Fibroblast of the conjunctiva (primary cell): ENCODE results near the gene PCDHA3.
"Not testable (repeated sequence)": the region's sequence is repeated elsewhere in the genome, so short reads cannot be mapped to it uniquely, and the experiment has no call there.

Experiments
- DNase-seq: peaks from one replicate; pipeline ENCODE4 v3.0.0-alpha.2; 2010; ENCODE audit warnings: low read depth

PCDHA3 gene

DNA sequence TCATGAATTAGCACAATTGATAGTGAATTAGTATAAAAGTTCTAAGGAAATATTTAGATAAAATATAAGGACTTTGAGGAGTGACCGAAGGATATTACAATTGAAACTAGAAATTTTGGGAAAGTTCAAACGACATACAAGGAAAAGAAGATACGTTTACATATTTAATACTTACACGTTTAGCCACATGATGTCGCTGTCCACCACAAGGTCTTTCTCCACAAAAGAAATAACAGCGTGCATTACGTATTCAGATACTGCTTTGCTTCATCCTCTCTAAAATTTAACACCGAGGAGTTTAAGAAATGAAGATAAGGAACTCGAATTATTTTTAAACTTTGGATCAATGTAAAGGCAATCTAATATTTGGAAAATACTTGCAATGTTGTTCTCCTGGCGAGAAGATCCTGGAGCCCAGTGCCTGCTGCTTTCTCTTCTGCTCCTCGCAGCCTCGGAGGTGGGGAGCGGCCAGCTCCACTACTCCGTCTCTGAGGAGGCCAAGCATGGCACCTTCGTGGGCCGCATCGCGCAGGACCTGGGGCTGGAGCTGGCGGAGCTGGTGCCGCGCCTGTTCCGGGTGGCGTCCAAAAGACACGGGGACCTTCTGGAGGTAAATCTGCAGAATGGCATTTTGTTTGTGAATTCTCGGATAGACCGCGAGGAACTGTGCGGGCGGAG lies at the start of gene PCDHA3:
TSS of gene PCDHA3 (plus strand) at position 242 of the 678 bp plus-strand sequence.
- DNase-seq = peak; percentile 5

DNA sequence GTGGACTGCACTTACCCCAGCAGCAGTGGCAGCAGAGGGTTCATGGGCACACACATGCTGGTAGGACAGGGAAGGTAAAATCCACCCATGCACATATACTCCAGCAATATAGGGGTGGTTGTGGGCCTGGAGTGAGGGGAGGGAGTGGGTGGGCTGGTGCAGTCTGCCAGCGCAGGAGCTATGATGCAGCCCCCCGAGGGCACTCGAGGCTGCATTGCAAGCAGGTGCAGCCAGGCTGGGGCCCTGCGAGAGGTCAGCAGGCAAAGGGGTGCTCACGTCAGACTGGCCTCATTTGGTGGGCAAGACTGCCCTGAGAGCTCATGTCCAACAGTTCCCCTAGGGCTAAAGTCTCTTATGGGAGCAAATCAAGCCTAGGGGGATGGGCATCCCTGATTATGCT lies 47.3 kb upstream of the PCDHA3 start:
- no peak for DNase-seq

DNA sequence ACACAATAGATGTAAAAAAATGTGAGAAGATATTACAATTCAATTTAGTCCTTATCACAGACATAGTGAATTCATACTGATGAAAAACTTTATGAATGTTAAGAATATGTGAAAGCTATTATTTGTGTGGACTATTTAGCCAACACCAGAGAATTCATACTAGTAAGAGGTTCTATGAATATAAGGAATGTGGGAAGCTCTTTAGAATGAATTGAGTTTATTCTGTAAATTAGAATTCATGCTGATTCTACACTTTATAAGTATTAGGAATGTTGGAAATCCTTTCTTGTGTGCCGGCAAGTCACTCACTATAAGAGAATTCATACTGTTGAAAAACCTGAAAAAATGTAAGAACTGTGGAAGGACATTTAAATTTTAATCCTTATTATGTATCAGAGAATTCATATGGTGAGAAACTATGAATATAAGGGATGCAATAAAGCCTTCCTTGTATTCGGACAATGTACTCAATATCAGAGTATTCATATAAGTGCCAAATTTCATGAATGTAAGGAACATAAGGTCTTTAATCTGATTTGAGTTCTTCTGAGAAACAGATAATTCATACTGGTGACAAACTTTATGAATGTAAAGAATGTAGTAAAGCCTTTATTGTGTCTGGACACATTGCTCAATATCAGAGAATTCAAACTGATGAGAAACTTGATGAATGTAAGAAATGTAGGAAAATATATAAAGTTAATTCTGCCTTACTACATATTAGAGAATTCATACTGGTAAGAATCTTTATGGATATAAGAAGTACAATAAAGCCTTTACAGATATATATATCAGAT lies 36.5 kb upstream of the PCDHA3 start:
- no peak for DNase-seq

DNA sequence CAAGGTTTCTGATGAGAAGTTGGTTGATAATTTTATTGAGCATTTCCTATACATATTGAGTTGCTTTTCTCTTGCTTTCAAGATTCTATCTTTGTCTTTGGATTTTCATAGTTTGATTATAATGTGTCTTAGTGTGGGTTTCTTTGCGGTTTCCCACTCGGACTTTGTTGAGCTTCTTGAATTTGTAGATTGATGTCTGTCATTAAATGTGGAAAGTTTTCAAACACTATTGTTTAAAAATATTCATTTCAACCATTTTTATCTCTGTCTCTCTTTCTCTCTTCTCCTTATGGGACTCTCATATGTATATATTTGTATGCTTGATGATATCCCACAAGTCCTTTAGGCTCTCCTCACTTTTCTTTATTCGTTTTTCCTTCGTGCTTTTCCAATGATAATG lies 33.4 kb upstream of the PCDHA3 start:
- DNase-seq = no peak

DNA sequence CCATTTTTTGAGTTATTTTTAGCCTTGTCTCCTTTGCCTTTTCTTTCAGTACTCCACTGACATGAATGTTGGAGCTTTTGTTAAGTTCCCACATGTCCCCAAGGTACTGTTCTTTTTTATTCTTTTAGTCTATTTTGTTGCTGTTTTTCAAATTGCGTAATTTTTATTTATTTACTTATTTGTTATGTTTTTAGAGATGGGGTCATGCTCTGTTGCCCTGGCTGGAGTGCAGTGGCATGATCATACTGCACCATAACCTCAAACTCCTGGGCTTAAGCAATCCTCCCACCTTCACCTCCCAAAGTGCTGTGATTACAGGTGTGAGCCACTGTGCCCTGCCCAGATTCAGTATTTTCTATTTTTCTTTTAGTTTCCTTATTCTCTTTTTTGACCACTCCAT lies 20.3 kb upstream of the PCDHA3 start:
- DNase-seq = no peak

DNA sequence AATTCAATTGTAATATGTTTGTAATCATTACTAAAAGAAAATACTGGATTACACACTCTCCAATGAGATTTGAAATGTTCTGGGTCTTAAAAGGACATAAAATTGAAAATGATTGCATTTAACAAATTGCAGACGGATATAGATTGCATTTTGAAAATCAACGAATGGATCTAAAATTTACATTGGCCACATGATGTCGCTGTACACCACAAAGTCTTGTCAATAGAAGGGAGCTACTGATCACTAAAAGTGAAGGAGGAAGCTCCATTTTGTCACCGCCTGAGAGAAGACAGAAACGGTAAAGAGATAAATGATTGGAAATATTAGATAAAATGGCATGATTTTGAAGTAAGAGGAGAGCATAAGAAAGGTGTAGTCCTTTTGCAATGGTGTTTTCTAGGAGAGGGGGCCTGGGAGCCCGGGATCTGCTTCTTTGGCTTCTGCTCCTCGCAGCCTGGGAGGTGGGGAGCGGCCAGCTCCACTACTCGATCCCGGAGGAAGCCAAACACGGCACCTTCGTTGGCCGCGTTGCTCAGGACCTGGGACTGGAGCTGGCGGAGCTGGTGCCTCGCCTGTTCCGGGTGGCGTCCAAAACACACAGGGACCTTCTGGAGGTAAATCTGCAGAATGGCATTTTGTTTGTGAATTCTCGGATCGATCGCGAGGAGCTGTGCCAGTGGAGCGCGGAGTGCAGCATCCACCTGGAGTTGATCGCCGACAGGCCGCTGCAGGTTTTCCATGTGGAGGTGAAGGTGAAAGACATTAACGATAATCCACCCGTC lies 14.8 kb upstream of the PCDHA3 start, which contains the start of gene PCDHA1:
TSS of gene PCDHA1 (plus strand) at position 236 of the 782 bp plus-strand sequence.
- no peak for DNase-seq

DNA sequence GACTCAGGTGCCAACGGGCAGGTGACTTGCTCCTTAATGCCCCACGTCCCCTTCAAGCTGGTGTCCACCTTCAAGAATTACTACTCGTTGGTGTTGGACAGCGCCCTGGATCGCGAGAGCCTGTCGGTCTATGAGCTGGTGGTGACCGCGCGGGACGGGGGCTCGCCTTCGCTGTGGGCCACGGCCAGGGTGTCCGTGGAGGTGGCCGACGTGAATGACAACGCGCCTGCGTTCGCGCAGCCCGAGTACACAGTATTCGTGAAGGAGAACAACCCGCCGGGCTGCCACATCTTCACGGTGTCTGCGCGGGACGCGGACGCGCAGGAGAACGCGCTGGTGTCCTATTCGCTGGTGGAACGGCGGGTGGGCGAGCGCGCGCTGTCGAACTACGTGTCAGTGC lies 13.4 kb upstream of the PCDHA3 start:
- DNase-seq = not testable (repeated sequence)

DNA sequence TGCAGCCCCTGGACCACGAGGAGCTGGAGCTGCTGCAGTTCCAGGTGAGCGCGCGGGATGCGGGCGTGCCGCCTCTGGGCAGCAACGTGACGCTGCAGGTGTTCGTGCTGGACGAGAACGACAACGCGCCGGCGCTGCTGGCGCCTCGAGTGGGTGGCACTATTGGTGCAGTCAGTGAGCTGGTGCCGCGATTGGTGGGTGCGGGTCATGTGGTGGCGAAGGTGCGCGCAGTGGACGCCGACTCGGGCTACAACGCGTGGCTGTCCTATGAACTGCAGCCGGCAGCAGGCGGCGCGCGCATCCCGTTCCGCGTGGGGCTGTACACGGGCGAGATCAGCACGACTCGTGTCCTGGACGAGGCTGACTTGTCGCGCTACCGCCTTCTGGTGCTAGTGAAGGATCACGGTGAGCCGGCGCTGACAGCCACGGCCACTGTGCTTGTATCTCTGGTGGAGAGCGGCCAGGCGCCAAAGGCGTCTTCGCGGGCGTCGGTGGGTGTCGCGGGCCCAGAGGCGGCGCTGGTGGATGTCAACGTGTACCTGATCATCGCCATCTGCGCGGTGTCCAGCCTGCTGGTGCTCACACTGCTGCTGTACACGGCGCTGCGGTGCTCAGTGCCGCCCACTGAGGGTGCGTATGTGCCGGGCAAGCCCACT lies 12.9 kb upstream of the PCDHA3 start:
- DNase-seq = not testable (repeated sequence)

DNA sequence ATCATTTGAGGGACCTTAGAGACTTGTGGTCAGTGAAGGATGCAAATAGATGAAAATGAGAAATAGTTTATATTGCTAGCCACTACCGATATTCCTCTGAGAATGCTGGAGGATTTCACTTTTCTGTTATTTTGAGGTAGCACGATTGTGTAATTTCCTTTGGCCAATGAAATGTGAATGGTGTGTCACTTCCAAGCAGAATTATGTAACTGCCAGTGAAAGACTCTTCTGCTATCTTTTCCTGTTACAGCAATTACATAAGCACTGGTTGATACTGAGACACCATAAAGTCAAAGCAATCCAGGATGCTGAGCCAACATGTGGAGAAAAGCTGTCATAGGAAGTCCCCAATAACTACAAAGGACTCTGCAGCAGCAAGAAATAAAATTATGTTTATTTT lies 9.8 kb upstream of the PCDHA3 start:
- no peak for DNase-seq

DNA sequence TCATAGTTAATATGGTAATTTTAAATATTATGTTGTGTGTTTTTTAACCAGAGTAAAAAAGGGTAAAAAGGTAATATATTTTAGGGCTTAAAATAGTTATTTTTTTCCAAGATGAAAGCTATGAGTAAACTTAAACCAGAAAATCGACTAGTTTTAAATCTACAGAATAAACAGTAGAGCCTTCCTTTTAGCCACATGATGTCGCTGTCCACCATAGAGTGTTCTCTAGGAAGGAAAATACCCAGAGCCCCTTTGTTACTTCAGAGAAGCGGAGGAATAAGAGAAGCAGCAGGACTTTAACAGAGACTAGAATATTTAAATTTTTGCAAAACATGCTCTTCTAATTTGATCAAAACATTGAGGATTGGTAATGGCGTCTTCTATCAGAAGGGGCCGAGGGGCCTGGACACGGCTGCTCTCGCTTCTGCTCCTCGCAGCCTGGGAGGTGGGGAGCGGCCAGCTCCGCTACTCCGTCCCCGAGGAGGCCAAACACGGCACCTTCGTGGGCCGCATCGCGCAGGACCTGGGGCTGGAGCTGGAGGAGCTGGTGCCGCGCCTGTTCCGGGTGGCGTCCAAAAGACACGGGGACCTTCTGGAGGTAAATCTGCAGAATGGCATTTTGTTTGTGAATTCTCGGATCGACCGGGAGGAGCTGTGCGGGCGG lies 6.1 kb upstream of the PCDHA3 start, which contains the start of gene PCDHA2:
TSS of gene PCDHA2 (plus strand) at position 258 of the 664 bp plus-strand sequence.
- DNase-seq = no peak

DNA sequence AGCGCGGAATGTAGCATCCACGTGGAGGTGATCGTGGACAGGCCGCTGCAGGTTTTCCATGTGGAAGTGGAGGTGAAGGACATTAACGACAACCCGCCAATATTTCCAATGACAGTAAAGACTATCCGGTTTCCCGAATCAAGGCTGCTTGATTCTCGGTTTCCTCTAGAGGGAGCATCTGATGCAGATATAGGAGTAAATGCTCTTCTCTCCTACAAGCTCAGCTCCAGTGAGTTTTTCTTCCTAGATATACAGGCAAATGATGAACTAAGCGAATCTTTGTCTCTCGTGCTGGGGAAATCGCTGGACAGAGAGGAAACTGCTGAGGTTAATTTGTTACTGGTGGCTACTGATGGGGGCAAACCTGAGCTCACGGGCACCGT lies 5.6 kb upstream of the PCDHA3 start:
- DNase-seq = no peak

DNA sequence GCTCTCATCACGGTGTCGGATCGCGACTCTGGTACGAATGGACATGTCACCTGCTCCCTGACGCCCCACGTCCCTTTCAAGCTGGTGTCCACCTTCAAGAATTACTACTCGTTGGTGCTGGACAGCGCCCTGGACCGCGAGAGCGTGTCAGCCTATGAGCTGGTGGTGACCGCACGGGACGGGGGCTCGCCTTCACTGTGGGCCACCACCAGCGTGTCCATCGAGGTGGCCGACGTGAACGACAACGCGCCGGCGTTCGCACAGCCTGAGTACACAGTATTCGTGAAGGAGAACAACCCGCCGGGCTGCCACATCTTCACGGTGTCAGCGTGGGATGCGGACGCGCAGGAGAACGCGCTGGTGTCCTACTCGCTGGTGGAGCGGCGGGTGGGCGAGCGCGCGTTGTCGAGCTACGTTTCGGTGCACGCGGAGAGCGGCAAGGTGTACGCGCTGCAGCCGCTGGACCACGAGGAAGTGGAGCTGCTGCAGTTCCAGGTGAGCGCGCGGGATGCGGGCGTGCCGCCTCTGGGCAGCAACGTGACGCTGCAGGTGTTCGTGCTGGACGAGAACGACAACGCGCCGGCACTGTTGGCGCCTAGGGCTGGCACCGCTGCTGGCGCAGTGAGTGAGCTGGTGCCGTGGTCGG lies 4.7 kb upstream of the PCDHA3 start:
- DNase-seq = not testable (repeated sequence)

DNA sequence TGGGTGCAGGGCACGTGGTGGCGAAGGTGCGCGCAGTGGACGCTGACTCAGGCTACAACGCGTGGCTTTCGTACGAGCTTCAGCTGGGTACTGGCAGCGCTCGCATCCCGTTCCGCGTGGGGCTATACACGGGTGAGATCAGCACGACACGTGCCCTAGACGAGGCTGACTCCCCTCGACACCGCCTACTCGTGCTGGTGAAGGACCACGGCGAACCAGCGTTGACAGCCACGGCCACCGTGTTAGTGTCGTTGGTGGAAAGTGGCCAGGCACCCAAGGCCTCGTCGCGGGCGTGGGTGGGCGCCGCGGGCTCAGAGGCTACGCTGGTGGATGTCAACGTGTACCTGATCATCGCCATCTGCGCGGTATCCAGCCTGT lies 4.2 kb upstream of the PCDHA3 start:
- no peak for DNase-seq

DNA sequence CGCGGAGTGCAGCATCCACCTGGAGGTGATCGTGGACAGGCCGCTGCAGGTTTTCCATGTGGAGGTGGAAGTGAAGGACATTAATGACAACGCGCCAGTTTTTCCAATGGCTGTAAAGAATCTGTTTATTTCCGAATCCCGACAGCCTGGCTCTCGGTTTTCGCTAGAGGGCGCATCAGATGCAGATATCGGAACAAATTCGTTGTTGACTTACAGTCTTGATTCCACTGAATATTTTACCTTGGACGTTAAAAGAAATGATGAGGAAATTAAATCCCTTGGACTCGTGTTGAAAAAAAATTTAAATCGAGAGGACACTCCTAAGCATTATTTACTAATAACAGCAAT lies 611 bp downstream of the PCDHA3 start:
- no peak for DNase-seq

DNA sequence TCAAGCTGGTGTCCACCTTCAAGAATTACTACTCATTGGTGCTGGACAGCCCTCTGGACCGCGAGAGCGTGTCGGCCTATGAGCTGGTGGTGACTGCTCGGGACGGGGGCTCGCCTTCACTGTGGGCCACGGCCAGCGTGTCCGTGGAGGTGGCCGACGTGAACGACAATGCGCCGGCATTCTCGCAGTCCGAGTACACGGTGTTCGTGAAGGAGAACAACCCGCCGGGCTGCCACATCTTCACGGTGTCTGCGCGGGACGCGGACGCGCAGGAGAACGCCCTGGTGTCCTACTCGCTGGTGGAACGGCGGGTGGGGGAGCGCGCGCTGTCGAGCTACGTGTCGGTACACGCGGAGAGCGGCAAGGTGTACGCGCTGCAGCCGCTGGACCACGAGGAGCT lies 1.5 kb downstream of the PCDHA3 start:
- not testable (repeated sequence) for DNase-seq

DNA sequence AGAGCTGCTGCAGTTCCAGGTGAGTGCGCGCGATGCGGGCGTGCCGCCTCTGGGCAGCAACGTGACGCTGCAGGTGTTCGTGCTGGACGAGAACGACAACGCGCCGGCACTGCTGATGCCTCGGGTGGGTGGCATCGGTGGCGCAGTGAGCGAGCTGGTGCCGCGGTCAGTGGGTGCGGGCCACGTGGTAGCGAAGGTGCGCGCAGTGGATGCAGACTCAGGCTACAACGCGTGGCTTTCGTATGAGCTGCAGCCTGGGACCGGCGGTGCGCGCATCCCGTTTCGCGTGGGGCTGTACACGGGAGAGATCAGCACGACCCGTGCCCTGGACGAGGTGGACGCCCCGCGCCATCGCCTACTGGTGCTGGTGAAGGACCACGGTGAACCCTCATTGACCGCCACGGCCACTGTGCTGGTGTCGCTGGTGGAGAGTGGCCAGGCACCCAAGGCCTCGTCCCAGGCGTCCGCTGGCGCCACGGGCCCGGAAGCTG lies 2.0 kb downstream of the PCDHA3 start:
- no peak for DNase-seq

DNA sequence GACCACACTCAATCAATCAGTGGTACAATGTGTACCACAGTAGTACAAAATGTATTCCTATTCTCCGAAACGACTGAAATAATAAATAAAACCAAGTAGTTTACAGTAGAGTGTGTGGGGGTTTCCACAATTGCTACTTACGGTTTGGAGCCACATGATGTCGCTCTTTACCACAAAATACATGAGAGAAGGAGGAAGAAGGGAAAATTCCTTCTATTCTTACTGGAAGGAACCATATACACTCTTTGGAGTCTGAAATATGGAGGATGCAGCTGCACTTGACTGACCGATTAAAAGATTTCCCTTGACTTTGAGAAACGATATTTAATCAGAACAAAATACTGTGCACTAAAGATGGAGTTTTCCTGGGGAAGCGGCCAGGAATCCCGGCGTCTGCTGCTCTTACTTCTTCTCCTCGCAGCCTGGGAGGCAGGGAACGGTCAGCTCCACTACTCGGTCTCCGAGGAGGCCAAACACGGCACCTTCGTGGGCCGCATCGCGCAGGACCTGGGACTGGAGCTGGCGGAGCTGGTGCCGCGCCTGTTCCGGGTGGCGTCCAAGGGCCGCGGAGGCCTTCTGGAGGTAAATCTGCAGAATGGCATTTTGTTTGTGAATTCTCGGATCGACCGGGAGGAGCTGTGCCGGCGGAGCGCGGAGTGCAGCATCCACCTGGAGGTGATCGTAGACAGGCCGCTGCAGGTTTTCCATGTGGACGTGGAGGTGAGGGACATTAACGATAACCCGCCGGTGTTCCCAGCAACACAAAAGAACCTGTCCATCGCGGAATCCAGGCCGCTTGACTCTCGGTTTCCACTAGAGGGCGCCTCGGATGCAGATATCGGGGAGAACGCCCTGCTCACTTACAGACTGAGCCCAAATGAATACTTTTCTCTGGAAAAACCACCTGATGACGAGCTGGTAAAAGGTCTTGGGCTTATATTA lies 6.2 kb downstream of the PCDHA3 start, which contains the start of gene PCDHA4:
TSS of gene PCDHA4 (plus strand) at position 235 of the 942 bp plus-strand sequence.
- DNase-seq = no peak

DNA sequence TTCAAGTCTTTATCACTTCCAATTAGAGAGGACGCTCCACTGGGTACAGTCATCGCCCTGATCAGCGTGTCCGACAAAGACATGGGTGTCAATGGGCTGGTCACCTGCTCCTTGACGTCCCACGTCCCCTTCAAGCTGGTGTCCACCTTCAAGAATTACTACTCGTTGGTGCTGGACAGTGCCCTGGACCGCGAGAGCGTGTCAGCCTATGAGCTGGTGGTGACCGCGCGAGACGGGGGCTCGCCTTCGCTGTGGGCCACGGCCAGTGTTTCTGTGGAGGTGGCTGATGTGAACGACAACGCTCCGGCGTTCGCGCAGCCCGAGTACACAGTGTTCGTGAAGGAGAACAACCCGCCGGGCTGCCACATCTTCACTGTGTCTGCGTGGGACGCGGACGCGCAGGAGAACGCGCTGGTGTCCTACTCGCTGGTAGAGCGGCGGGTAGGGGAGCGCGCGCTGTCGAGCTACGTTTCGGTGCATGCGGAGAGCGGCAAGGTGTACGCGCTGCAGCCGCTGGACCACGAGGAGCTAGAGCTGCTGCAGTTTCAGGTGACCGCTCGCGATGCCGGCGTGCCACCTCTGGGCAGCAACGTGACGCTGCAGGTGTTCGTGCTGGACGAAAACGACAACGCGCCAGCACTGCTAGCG lies 7.5 kb downstream of the PCDHA3 start:
- DNase-seq = not testable (repeated sequence)

DNA sequence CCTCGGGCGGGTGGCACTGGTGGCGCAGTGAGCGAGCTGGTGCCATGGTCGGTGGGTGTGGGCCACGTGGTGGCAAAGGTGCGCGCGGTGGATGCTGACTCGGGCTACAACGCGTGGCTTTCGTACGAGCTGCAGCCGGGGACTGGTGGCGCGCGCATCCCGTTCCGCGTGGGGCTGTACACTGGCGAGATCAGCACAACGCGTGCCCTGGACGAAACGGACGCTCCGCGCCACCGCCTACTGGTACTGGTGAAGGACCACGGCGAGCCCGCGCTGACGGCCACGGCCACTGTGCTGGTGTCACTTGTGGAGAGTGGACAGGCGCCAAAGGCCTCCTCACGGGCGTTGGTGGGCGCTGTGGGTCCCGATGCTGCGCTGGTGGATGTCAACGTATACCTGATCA lies 8.0 kb downstream of the PCDHA3 start:
- DNase-seq = no peak
